SU-DHL-6 (cell line): ENCODE results near the gene VASP.

Source experiments
- H2AFZ ChIP-seq: fragments of 200-600 bp; sonication (generic); 2 replicates; pipeline ENCODE4 v1.6.1; 2014; ENCODE audit warnings: low read depth, mild to moderate bottlenecking, moderate library complexity, mixed read lengths, antibody characterized with exemption, low read length; ENCODE audit not compliant: severe bottlenecking
- H3F3A ChIP-seq: fragments of 200-600 bp; shearing (Covaris generic); 2 replicates; pipeline ENCODE4 v1.6.0; 2016; ENCODE audit warnings: antibody characterized with exemption, mild to moderate bottlenecking; ENCODE audit not compliant: insufficient read depth
- H3K27ac ChIP-seq: fragments of 200-600 bp; sonication (generic); 2 replicates; pipeline ENCODE4 v1.5.1; 2016; ENCODE audit warnings: low read depth, mild to moderate bottlenecking, low read length, moderate library complexity, mixed read lengths
- H3K27me3 ChIP-seq: fragments of 200-600 bp; sonication (generic), shearing (Covaris generic); 2 replicates; pipeline ENCODE4 v1.6.0; 2014; ENCODE audit warnings: mild to moderate bottlenecking, low read length
- H3K36me3 ChIP-seq: fragments of 200-600 bp; sonication (generic); 2 replicates; pipeline ENCODE4 v1.6.1; 2014; ENCODE audit warnings: mild to moderate bottlenecking, low read length, mixed read lengths
- H3K4me2 ChIP-seq: fragments of 300-600, 200-600 bp; shearing (Covaris generic), sonication (generic); 2 replicates; pipeline ENCODE4 v1.6.0; 2014; ENCODE audit warnings: low read length, low read depth, mild to moderate bottlenecking; ENCODE audit not compliant: poor library complexity, severe bottlenecking
- H3K4me3 ChIP-seq: fragments of 200-600 bp; sonication (generic); 2 replicates; pipeline ENCODE4 v1.5.1; 2014; ENCODE audit warnings: antibody characterized with exemption, low read length, mild to moderate bottlenecking, mixed read lengths; ENCODE audit not compliant: insufficient read depth, poor library complexity, severe bottlenecking
- H3K79me2 ChIP-seq: fragments of 200-600 bp; sonication (generic); 2 replicates; pipeline ENCODE4 v1.6.1; 2014; ENCODE audit warnings: mild to moderate bottlenecking, low read length, moderate library complexity; ENCODE audit not compliant: insufficient read depth
- H3K9ac ChIP-seq: fragments of 200-600 bp; sonication (generic); 2 replicates; pipeline ENCODE4 v1.7.0; 2014; ENCODE audit warnings: mild to moderate bottlenecking, low read length
- H3K9me2 ChIP-seq: fragments of 200-600 bp; sonication (generic); replicated peaks from 2 replicates; pipeline ENCODE4 v1.6.1; 2014; ENCODE audit warnings: low read length; ENCODE audit not compliant: insufficient read depth
- H3K9me3 ChIP-seq: fragments of 200-600 bp; sonication (generic); 2 replicates; pipeline ENCODE4 v1.6.1; 2014; ENCODE audit warnings: low read length, mixed read lengths; ENCODE audit not compliant: insufficient read depth
- H4K20me1 ChIP-seq: fragments of 200-600 bp; sonication (generic); 2 replicates; pipeline ENCODE4 v1.6.1; 2014; ENCODE audit warnings: low read depth, mild to moderate bottlenecking, antibody characterized with exemption, low read length, moderate library complexity, mixed read lengths
- EZH2phosphoT487 ChIP-seq: fragments of 200-600 bp; sonication (generic), shearing (Covaris generic); conservative IDR thresholded peaks from 2 replicates; pipeline ENCODE4 v1.6.1; 2018; ENCODE audit warnings: mild to moderate bottlenecking, antibody characterized with exemption, low read length, moderate library complexity, mixed read lengths
- TF ChIP-seq, protein P1 (sequence below): fragments of 200-600 bp; sonication (generic); IDR thresholded peaks from one replicate; pipeline ENCODE4 v1.5.1; 2017; ENCODE audit warnings: antibody characterized with exemption, mild to moderate bottlenecking, low read length, moderate library complexity; ENCODE audit not compliant: insufficient read depth, poor library complexity, severe bottlenecking

Gene VASP

DNA sequence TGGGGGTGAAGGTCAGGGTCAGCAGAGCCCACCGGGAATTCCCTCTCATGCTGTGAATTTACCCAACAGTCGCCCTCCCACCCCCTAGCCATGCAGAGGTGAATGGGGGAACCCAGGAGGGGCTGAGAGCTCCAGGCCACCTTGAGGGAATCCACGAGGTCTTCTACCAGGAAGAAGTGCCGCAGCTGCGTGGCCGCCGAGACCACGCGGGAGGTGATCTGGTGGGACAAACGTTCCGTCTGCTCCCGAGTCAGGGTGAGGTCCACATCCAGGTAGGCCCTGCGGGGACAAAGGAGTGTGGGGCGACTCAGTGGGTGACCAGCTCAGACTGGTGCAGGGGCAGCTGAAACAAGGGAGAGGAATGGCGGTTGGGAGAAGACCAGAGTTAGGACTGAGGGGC is 18.6 kb upstream of the VASP start:
- Histone ChIP-seq H3K27me3 (no peaks in the 10 kb centered on the region), H3F3A (no peaks in the 10 kb centered on the region), H3K9ac (no peak overlapping the region), H3K9me2 (no peaks in the 10 kb centered on the region), H4K20me1 (no peaks in the 10 kb centered on the region), H3K9me3 (no peaks in the 10 kb centered on the region), H3K4me3 (no peak overlapping the region), H3K27ac (no peak overlapping the region), H3K4me2 (no peak overlapping the region), H3K36me3 (no peaks in the 10 kb centered on the region), H3K79me2 (no peaks in the 10 kb centered on the region), H2AFZ (no peak overlapping the region)
- no peak for TF ChIP-seq EZH2phosphoT487
- TF ChIP-seq, protein P1, sequence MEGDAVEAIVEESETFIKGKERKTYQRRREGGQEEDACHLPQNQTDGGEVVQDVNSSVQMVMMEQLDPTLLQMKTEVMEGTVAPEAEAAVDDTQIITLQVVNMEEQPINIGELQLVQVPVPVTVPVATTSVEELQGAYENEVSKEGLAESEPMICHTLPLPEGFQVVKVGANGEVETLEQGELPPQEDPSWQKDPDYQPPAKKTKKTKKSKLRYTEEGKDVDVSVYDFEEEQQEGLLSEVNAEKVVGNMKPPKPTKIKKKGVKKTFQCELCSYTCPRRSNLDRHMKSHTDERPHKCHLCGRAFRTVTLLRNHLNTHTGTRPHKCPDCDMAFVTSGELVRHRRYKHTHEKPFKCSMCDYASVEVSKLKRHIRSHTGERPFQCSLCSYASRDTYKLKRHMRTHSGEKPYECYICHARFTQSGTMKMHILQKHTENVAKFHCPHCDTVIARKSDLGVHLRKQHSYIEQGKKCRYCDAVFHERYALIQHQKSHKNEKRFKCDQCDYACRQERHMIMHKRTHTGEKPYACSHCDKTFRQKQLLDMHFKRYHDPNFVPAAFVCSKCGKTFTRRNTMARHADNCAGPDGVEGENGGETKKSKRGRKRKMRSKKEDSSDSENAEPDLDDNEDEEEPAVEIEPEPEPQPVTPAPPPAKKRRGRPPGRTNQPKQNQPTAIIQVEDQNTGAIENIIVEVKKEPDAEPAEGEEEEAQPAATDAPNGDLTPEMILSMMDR: no peak

DNA sequence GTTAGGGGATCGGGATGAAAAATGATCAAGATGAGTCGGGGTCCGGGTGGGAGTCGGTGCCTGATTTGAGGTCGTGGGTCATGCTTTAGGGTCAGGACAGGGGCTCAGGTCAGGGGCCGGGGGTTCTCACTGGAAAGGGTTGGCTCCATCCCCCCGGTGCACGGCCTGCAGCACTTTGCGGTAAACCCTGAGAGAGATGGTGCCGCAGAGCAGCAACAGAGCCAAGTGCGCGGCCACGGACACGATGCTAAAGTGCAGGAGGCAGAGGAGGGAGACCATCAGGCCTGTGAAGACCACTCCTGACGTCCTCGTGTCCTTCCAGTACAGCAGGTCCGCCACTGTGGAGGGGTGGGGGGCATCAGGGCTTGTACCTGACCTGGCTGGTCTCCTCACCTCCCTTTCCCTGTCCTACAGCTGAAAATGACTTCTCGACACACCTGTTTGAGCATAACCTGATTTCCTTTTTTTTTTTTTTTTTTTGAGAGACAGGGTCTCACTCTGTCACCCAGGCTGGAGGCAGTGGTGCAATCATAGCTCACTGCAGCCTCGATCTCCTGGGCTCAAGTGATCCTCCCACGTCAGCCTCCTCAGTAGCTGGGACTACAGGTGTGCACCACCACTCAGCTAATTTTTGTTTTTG is 17.9 kb upstream of the VASP start:
- Histone ChIP-seq H3K36me3 (no peaks in the 10 kb centered on the region), H3K9me2 (no peaks in the 10 kb centered on the region), H3K4me2 (no peak overlapping the region), H3K79me2 (no peaks in the 10 kb centered on the region), H4K20me1 (no peaks in the 10 kb centered on the region), H2AFZ (no peak overlapping the region), H3K9ac (no peak overlapping the region), H3F3A (no peaks in the 10 kb centered on the region), H3K9me3 (no peaks in the 10 kb centered on the region), H3K27me3 (no peaks in the 10 kb centered on the region), H3K4me3 (no peak overlapping the region), H3K27ac (no peak overlapping the region)
- no peak for TF ChIP-seq EZH2phosphoT487
- TF ChIP-seq, protein P1: no peak

DNA sequence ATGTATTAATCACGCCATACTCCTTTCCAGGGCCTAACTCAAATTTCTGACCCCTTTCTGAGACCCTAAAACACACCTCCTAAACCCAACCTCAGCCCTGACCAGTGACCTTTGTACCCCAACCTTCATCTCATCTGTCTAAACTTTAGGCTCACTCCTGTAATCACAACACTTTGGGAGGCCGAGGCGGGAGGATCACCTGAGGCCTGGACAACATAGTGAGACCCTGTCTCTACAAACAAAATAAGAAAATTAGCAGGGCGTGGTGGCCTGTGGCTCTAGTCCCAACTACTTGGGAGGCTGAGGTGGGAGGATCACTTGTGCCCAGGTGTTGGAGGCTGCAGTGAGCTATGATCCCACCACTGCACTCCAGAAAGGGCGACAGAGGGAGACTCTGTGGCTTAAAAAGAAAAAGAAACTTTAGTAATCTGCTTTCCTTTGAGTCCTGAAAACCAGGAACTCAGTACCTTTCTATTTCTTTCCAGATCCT is 15.1 kb upstream of the VASP start:
- no peak overlapping the region for H2AFZ ChIP-seq
- no peak overlapping the region for H3K27ac ChIP-seq
- peaks cover 4% of the 10 kb centered on the region; the same call in 1 of the 2 replicates for H3F3A ChIP-seq
- no peaks in the 10 kb centered on the region for H4K20me1 ChIP-seq
- no peaks in the 10 kb centered on the region for H3K9me3 ChIP-seq
- H3K9ac ChIP-seq: no peak overlapping the region
- H3K79me2 ChIP-seq: no peaks in the 10 kb centered on the region
- H3K4me3 ChIP-seq: no peak overlapping the region
- no peak for TF ChIP-seq EZH2phosphoT487
- TF ChIP-seq, protein P1: no peak
- no peaks in the 10 kb centered on the region for H3K36me3 ChIP-seq
- H3K9me2 ChIP-seq: no peaks in the 10 kb centered on the region
- no peaks in the 10 kb centered on the region for H3K27me3 ChIP-seq
- no peak overlapping the region for H3K4me2 ChIP-seq
